H9 (cell line): ENCODE measurements around the gene REV1. TPM values are rescaled to one million over a fixed set of nuclear protein-coding genes. Genes with fewer than 3 reads are reported as not detected.

Experiments
- DNase-seq: peaks from one replicate; pipeline ENCODE4 v3.0.0-alpha.2; 2017
- H2AFZ ChIP-seq: one replicate; pipeline ENCODE4 v1.6.1; 2013; ENCODE audit warnings: mild to moderate bottlenecking, low read length, control low read depth, moderate library complexity
- H2AK5ac ChIP-seq: 2 replicates; pipeline ENCODE4 v1.6.1; 2013; ENCODE audit warnings: low read length, control low read depth, mixed read lengths; ENCODE audit not compliant: insufficient read length
- H2BK120ac ChIP-seq: one replicate; pipeline ENCODE4 v1.6.1; 2013; ENCODE audit warnings: low read depth, mild to moderate bottlenecking, low read length, control low read depth, inconsistent platforms; ENCODE audit not compliant: poor library complexity, severe bottlenecking
- H2BK12ac ChIP-seq: 2 replicates; pipeline ENCODE4 v1.6.1; 2013; ENCODE audit warnings: low read length, control low read depth, mixed read lengths, low read depth; ENCODE audit not compliant: insufficient read length
- H2BK15ac ChIP-seq: 2 replicates; pipeline ENCODE4 v1.6.1; 2013; ENCODE audit warnings: low read depth, low read length, control low read depth
- H2BK20ac ChIP-seq: one replicate; pipeline ENCODE4 v1.6.1; 2013; ENCODE audit warnings: low read depth, mild to moderate bottlenecking, low read length, control low read depth, inconsistent platforms; ENCODE audit not compliant: poor library complexity, severe bottlenecking
- H2BK5ac ChIP-seq: 2 replicates; pipeline ENCODE4 v1.6.1; 2013; ENCODE audit warnings: low read length, control low read depth, mixed read lengths; ENCODE audit not compliant: insufficient read length
- H3K14ac ChIP-seq: 2 replicates; pipeline ENCODE4 v1.6.1; 2013; ENCODE audit warnings: low read length, control low read depth; ENCODE audit not compliant: insufficient read depth
- H3K18ac ChIP-seq: 2 replicates; pipeline ENCODE4 v1.6.1; 2013; ENCODE audit warnings: low read depth, mild to moderate bottlenecking, mixed read lengths, low read length, control low read depth; ENCODE audit not compliant: insufficient read length
- H3K23ac ChIP-seq: 2 replicates; pipeline ENCODE4 v1.6.1; 2013; ENCODE audit warnings: low read length, control low read depth, mixed read lengths, low read depth; ENCODE audit not compliant: insufficient read length
- H3K23me2 ChIP-seq: 2 replicates; pipeline ENCODE4 v1.6.1; 2013; ENCODE audit warnings: low read depth, mild to moderate bottlenecking, mixed read lengths, low read length, control low read depth; ENCODE audit not compliant: insufficient read length, poor library complexity, severe bottlenecking
- H3K27ac ChIP-seq: 2 replicates; pipeline ENCODE4 v1.5.1; 2013; ENCODE audit warnings: low read length, control low read depth, mixed read lengths, low read depth; ENCODE audit not compliant: insufficient read length
- H3K27me3 ChIP-seq: 2 replicates; pipeline ENCODE4 v1.6.1; 2013; ENCODE audit warnings: low read length, control low read depth, inconsistent platforms; ENCODE audit not compliant: insufficient read depth
- H3K4ac ChIP-seq: 2 replicates; pipeline ENCODE4 v1.6.1; 2013; ENCODE audit warnings: low read depth, mild to moderate bottlenecking, control low read depth, inconsistent platforms, low read length, moderate library complexity
- H3K4me1 ChIP-seq: 2 replicates; pipeline ENCODE4 v1.6.1; 2013; ENCODE audit warnings: low read length, control low read depth, inconsistent platforms; ENCODE audit not compliant: insufficient read depth
- H3K4me2 ChIP-seq: 2 replicates; pipeline ENCODE4 v1.6.1; 2013; ENCODE audit warnings: low read length, control low read depth, mixed read lengths; ENCODE audit not compliant: insufficient read length, insufficient read depth
- H3K56ac ChIP-seq: 2 replicates; pipeline ENCODE4 v1.6.1; 2013; ENCODE audit warnings: low read depth, mild to moderate bottlenecking, mixed read lengths, low read length, control low read depth; ENCODE audit not compliant: insufficient read length
- H3K79me1 ChIP-seq: 2 replicates; pipeline ENCODE4 v1.6.1; 2013; ENCODE audit warnings: low read depth, mild to moderate bottlenecking, moderate library complexity, low read length, control low read depth, inconsistent platforms; ENCODE audit not compliant: insufficient read depth, poor library complexity, severe bottlenecking
- H3K79me2 ChIP-seq: 2 replicates; pipeline ENCODE4 v1.6.1; 2013; ENCODE audit warnings: low read length, control low read depth, inconsistent platforms; ENCODE audit not compliant: insufficient read depth
- H3K9ac ChIP-seq: 2 replicates; pipeline ENCODE4 v1.6.1; 2013; ENCODE audit warnings: low read length, control low read depth, mixed read lengths; ENCODE audit not compliant: insufficient read length; ENCODE audit errors: extremely low read depth
- H3K9me3 ChIP-seq: one replicate; pipeline ENCODE4 v1.6.1; 2013; ENCODE audit warnings: low read depth, low read length, inconsistent platforms; ENCODE audit not compliant: control insufficient read depth
- H3T11ph ChIP-seq: one replicate; pipeline ENCODE4 v1.6.1; 2013; ENCODE audit warnings: mild to moderate bottlenecking, low read length, control low read depth, inconsistent platforms
- H4K20me1 ChIP-seq: one replicate; pipeline ENCODE4 v1.6.1; 2013; ENCODE audit not compliant: control insufficient read depth, insufficient read length, insufficient read depth
- H4K5ac ChIP-seq: 2 replicates; pipeline ENCODE4 v1.6.1; 2013; ENCODE audit warnings: low read depth, mild to moderate bottlenecking, mixed read lengths, low read length, control low read depth; ENCODE audit not compliant: insufficient read length
- H4K8ac ChIP-seq: replicated peaks from 2 replicates; pipeline ENCODE4 v1.6.1; 2013; ENCODE audit warnings: low read length, control low read depth, mixed read lengths, low read depth; ENCODE audit not compliant: insufficient read length
- H4K91ac ChIP-seq: 2 replicates; pipeline ENCODE4 v1.6.1; 2013; ENCODE audit warnings: low read depth, mild to moderate bottlenecking, moderate library complexity, mixed read lengths, low read length, control low read depth; ENCODE audit not compliant: insufficient read length
- H3K27ac Mint-ChIP-seq, 3 experiments: 2 replicates in 2 of 3; 3 replicates in 1 of 3; pipeline ENCODE4 v1.8.0; 2020 to 2021; ENCODE audit warnings: mixed read lengths in 3 of 3, mild to moderate bottlenecking in 1 of 3, moderate library complexity in 1 of 3
- H3K27me3 Mint-ChIP-seq: 2 replicates; pipeline ENCODE4 v1.8.0; 2021; ENCODE audit warnings: low read depth, mild to moderate bottlenecking, moderate library complexity, mixed read lengths
- H3K36me3 Mint-ChIP-seq, 3 experiments: 2 replicates in 2 of 3; 3 replicates in 1 of 3; pipeline ENCODE4 v1.8.0; 2020 to 2021; ENCODE audit warnings: low read depth in 3 of 3, mixed read lengths in 3 of 3; ENCODE audit not compliant: insufficient read depth in 1 of 3
- H3K4me1 Mint-ChIP-seq, 2 experiments: 2 replicates each; pipeline ENCODE4 v1.8.0; 2020; ENCODE audit warnings: mixed read lengths in 2 of 2
- H3K4me3 Mint-ChIP-seq, 2 experiments: 2 replicates in 1 of 2; 3 replicates in 1 of 2; pipeline ENCODE4 v1.8.0; 2020 to 2021; ENCODE audit warnings: mild to moderate bottlenecking in 2 of 2, mixed read lengths in 2 of 2, moderate library complexity in 1 of 2
- H3K9me3 Mint-ChIP-seq, 2 experiments: 2 replicates in 1 of 2; 3 replicates in 1 of 2; pipeline ENCODE4 v1.8.0; 2020; ENCODE audit warnings: mild to moderate bottlenecking in 2 of 2, mixed read lengths in 2 of 2, moderate library complexity in 1 of 2
- CTCF ChIP-seq: fragments of 200-600 bp; sonication (generic); conservative IDR thresholded peaks from 3 replicates; pipeline ENCODE4 v1.8.0; 2021; ENCODE audit warnings: antibody characterized with exemption, mild to moderate bottlenecking
- WGBS: extraction: QIAGEN DNeasy Blood & Tissue Kit; methylation state at CpG from one replicate; pipeline ENCODE4 v1.1.7; 2013; ENCODE audit warnings: missing lambda C conversion rate, low lambda C conversion rate, mixed read lengths; ENCODE audit not compliant: insufficient read length; ENCODE audit errors: extremely low coverage; 5-methylcytosine and 5-hydroxymethylcytosine counted together
- total RNA-seq: library from RNA; stranded (reverse); gene quantifications from 2 replicates; pipeline ENCODE4 v1.2.1, GENCODE V29; 2021

REV1 gene
- total RNA-seq, 1 experiment from 2014 or later: 41.6 TPM

- Mint-ChIP-seq H3K27ac (peak overlapping the region; percentile 29 to 71 (median 40); a peak in 6 of 7 replicates), H3K36me3 (peaks cover 28 to 53% (median 45%) of the 10 kb centered on the region in 3 experiments), H3K27me3 (no peaks in the 10 kb centered on the region), H3K4me3 (no peak overlapping the region; a peak in 1 of 5 replicates), H3K4me1 (peaks cover 14% of the 10 kb centered on the region in 2 experiments), H3K9me3 (peaks cover 0 to 5% of the 10 kb centered on the region in 2 experiments; a peak in 2 of 5 replicates)
- H2BK5ac ChIP-seq: no peak overlapping the region
- no peak overlapping the region for H2AK5ac ChIP-seq
- TF ChIP-seq CTCF: no peak
- DNase-seq: no peak
- no peak overlapping the region for H4K91ac ChIP-seq
- no peaks in the 10 kb centered on the region for H3K9me3 ChIP-seq
- peaks cover 5% of the 10 kb centered on the region; the same call in 1 of the 2 replicates for H3K79me2 ChIP-seq
- no peak overlapping the region for H3K56ac ChIP-seq
- WGBS: no CpG with 5 or more reads among the region's 4 CpGs
- no peak overlapping the region for H2BK120ac ChIP-seq
- H3K9ac ChIP-seq: no peak overlapping the region
- no peaks in the 10 kb centered on the region for H4K20me1 ChIP-seq
- no peak overlapping the region for H2AFZ ChIP-seq
- H3K79me1 ChIP-seq: no peaks in the 10 kb centered on the region
- no peak overlapping the region for H3K4ac ChIP-seq
- H3K27me3 ChIP-seq: no peaks in the 10 kb centered on the region
- no peak overlapping the region for H2BK20ac ChIP-seq
- no peaks in the 10 kb centered on the region for H3K23me2 ChIP-seq
- H2BK12ac ChIP-seq: no peak overlapping the region
- no peak overlapping the region for H3K23ac ChIP-seq
- peak overlapping the region; percentile 39 for H3K27ac ChIP-seq
- H3K14ac ChIP-seq: no peak overlapping the region
- H3K18ac ChIP-seq: no peak overlapping the region
- no peak overlapping the region for H4K5ac ChIP-seq
- no peak overlapping the region for H4K8ac ChIP-seq
- H3T11ph ChIP-seq: no peak overlapping the region
- H2BK15ac ChIP-seq: no peak overlapping the region
- H3K4me2 ChIP-seq: no peak overlapping the region
- no peaks in the 10 kb centered on the region for H3K4me1 ChIP-seq
Measured at GRCh38 chr2:99461828-99462483, 27.9 kb downstream of the REV1 start.
